Activated CD4-positive, alpha-beta memory T cell treated with anti-CD3 and anti-CD28 coated beads for 36 hours (primary cell): ENCODE data around the gene C2CD4A. TPM values are rescaled to one million over a fixed set of nuclear protein-coding genes. Genes with fewer than 3 reads are reported as not detected.

Source experiments
- CTCF ChIA-PET: fragments of 350-600 bp; sonication (Branson Sonifier 250); formaldehyde crosslinking; loops from one replicate; lab custom pipeline; 2021; ENCODE audit warnings: antibody characterized with exemption, inconsistent platforms; lab: Charles Lee
- POLR2A ChIA-PET: fragments of 350-600 bp; sonication (Branson Sonifier 250); formaldehyde crosslinking; loops from one replicate; lab custom pipeline; 2021; ENCODE audit warnings: antibody characterized with exemption; lab: Charles Lee
- DNase-seq: peaks from one replicate; pipeline ENCODE4 v3.0.0-alpha.2; 2020
- H3K27ac Mint-ChIP-seq: one replicate; pipeline ENCODE4 v1.8.0; 2021; ENCODE audit warnings: mixed read lengths
- H3K27me3 Mint-ChIP-seq: one replicate; pipeline ENCODE4 v1.8.0; 2021; ENCODE audit warnings: mixed read lengths
- H3K36me3 Mint-ChIP-seq: one replicate; pipeline ENCODE4 v1.8.0; 2021; ENCODE audit warnings: mixed read lengths
- H3K4me1 Mint-ChIP-seq: one replicate; pipeline ENCODE4 v1.8.0; 2021; ENCODE audit warnings: low read depth, mixed read lengths
- H3K4me3 Mint-ChIP-seq: one replicate; pipeline ENCODE4 v1.8.0; 2021; ENCODE audit warnings: mild to moderate bottlenecking, mixed read lengths
- H3K9me3 Mint-ChIP-seq: one replicate; pipeline ENCODE4 v1.8.0; 2021; ENCODE audit warnings: mixed read lengths
- intact Hi-C: fragments of 100-400 bp; cut with micrococcal nuclease; formaldehyde crosslinking; loops from one replicate; pipeline ENCODE4 v1.15.1; 2023
- total RNA-seq, 2 experiments: library from RNA; stranded (reverse); gene quantifications; one replicate each; pipeline ENCODE4 v1.2.3, GENCODE V29; 2021

Gene C2CD4A
- total RNA-seq, 2 experiments from 2014 or later = 2.3 to 2.6 TPM

DNA sequence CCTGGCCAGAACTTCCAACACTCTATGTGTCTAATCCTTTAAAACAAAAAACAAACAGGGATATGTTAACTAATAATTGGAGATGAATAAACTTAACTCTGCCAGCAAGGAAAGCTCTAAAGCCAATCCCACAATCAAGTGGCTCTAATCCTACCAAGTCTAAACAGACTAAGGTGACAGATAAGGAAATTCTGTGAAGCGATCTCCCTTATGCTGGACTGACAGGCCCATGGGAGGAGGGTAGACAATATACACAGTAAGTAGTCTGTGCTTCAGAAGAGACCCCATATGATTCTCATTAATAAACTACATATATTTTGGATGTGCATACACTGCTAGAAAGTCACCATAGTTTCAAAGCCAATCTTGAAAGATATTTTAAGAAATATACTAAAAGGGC lies 16.7 kb upstream of the C2CD4A start:
- no peak overlapping the region for H3K4me3 Mint-ChIP-seq
- H3K27ac Mint-ChIP-seq = no peak overlapping the region
- POLR2A ChIA-PET = no interaction called here

DNA sequence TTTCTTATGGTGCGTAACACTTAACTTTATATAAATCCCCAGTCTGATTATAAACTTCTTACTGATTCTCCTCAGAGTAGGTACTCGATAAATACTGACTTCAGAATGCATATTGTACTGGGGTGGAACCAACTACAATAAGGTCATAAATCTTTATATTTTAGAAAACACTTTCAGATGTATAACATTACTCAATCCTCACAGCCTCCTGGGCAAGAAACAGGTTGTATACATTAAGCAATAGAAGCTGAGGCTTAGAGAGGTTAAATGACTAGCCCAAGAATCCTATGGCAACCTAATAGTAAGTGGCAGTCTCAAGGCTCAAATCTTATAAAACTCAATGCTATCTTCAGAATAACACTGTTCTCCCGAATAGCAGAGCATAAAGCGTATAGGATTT lies 15.6 kb upstream of the C2CD4A start:
- H3K9me3 Mint-ChIP-seq = peaks cover 3% of the 10 kb centered on the region
- H3K27me3 Mint-ChIP-seq = no peaks in the 10 kb centered on the region
- no peak overlapping the region for H3K27ac Mint-ChIP-seq
- peaks cover 8% of the 10 kb centered on the region for H3K36me3 Mint-ChIP-seq
- CTCF ChIA-PET = no interaction called here
- no peak for DNase-seq
- H3K4me1 Mint-ChIP-seq = peaks cover 44% of the 10 kb centered on the region
- H3K4me3 Mint-ChIP-seq = no peak overlapping the region
- intact Hi-C loops = no loop called here
- POLR2A ChIA-PET = no interaction called here

More for the DNA sequence above, 16.7 kb upstream of the C2CD4A start:
- no peak for DNase-seq
- intact Hi-C loops = no loop called here
- peaks cover 3% of the 10 kb centered on the region for H3K9me3 Mint-ChIP-seq
- no peaks in the 10 kb centered on the region for H3K27me3 Mint-ChIP-seq
- H3K4me1 Mint-ChIP-seq = peaks cover 49% of the 10 kb centered on the region
- CTCF ChIA-PET = no interaction called here
- peaks cover 7% of the 10 kb centered on the region for H3K36me3 Mint-ChIP-seq

DNA sequence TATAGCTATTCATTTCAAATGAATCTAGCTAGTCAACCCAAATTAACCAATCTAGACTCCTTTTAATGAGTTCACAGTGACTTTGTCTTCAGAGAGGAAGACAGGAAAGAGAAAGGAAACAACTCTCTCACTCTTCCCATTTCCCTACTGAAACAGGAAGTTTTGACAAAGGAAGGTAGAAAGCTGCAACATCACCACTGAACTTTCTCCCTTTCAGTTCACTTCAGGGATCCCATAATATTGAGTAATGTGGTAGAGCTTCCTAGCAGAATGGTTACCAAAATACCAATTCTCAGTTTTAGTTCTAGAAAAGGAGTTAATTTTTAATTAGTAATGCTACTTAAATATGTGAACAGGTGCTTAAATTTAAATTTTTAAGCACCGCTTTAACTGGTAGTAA lies 14.1 kb upstream of the C2CD4A start:
- Mint-ChIP-seq H3K4me1 (peaks cover 36% of the 10 kb centered on the region), H3K27ac (no peak overlapping the region), H3K4me3 (no peak overlapping the region), H3K36me3 (peaks cover 10% of the 10 kb centered on the region), H3K27me3 (no peaks in the 10 kb centered on the region), H3K9me3 (peaks cover 3% of the 10 kb centered on the region)
- ChIA-PET CTCF (interaction anchor here (0.7 kb wide), 1 partner anchor 100 kb away, joined by 3 read pairs; no protein-coding TSS in a partner anchor), POLR2A (no interaction called here)
- intact Hi-C loops = no loop called here
- DNase-seq = no peak

GRCh38 chr15:62053439-62054085 lies 13.2 kb upstream of the C2CD4A start:
- Mint-ChIP-seq H3K27me3 (no peaks in the 10 kb centered on the region), H3K9me3 (peaks cover 3% of the 10 kb centered on the region), H3K4me3 (no peak overlapping the region), H3K4me1 (peaks cover 41% of the 10 kb centered on the region), H3K27ac (no peak overlapping the region), H3K36me3 (peaks cover 13% of the 10 kb centered on the region)
- ChIA-PET CTCF (no interaction called here), POLR2A (no interaction called here)
- intact Hi-C loops = no loop called here
- DNase-seq = no peak

- peaks cover 44% of the 10 kb centered on the region for H3K4me1 Mint-ChIP-seq
- H3K27me3 Mint-ChIP-seq = no peaks in the 10 kb centered on the region
- no peak for DNase-seq
- ChIA-PET CTCF (no interaction called here), POLR2A (no interaction called here)
- H3K9me3 Mint-ChIP-seq = no peaks in the 10 kb centered on the region
- H3K4me3 Mint-ChIP-seq = no peak overlapping the region
- intact Hi-C loops = no loop called here
- no peak overlapping the region for H3K27ac Mint-ChIP-seq
- H3K36me3 Mint-ChIP-seq = peaks cover 9% of the 10 kb centered on the region
These were observed 11.8 kb upstream of the C2CD4A start for GRCh38 chr15:62054979-62055378.

DNA sequence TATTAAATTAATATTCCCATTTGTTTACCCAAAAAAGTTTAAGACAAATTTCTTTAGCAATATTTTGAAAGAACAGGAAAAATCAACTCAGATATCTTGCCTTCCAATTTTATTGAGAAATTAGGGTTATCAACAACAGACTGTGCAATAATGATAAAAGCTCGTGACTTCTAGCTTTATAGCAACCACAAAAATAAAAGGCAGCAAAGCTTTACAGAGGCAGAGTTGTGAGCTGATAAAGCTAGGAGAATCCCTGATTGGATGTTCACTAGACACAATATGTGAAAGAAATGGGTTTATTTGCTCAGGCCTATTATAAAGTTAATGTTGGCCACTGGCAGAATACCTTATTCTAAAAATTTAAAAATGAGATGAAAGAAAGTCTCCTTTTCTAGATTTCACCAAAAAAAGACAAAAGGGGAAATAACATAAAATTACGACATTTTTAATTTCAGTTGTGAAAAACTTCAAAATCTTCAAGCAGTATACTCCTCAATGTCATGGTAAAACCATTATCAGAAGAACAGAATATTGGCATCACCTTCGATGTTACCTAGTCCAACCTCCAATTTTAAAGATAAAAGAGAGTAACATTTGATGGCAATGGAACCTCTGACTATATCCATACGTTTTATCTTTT lies 9.3 kb upstream of the C2CD4A start:
- Mint-ChIP-seq H3K27ac (no peak overlapping the region), H3K27me3 (no peaks in the 10 kb centered on the region), H3K36me3 (peaks cover 7% of the 10 kb centered on the region), H3K4me3 (no peak overlapping the region), H3K4me1 (peaks cover 54% of the 10 kb centered on the region), H3K9me3 (no peaks in the 10 kb centered on the region)
- CTCF ChIA-PET = no interaction called here
- POLR2A ChIA-PET = no interaction called here
- DNase-seq = no peak
- intact Hi-C loops = no loop called here

GRCh38 chr15:62058327-62059028 lies 8.3 kb upstream of the C2CD4A start:
- ChIA-PET CTCF (interaction anchor here (4.8 kb wide), 1 partner anchor 12 kb away, joined by 43 read pairs; no protein-coding TSS in a partner anchor), POLR2A (no interaction called here)
- intact Hi-C loops = no loop called here
- Mint-ChIP-seq H3K27me3 (no peaks in the 10 kb centered on the region), H3K9me3 (no peaks in the 10 kb centered on the region), H3K4me3 (peak overlapping the region; percentile 43), H3K36me3 (peaks cover 7% of the 10 kb centered on the region), H3K4me1 (peaks cover 53% of the 10 kb centered on the region), H3K27ac (no peak overlapping the region)
- DNase-seq = no peak

- CTCF ChIA-PET = interaction anchor here (1.6 to 4.8 kb wide), 2 partner anchors 11 to 62 kb away, joined by 5 to 43 read pairs; no protein-coding TSS in a partner anchor
- H3K27ac Mint-ChIP-seq = peak overlapping the region; percentile 90
- H3K36me3 Mint-ChIP-seq = peaks cover 7% of the 10 kb centered on the region
- POLR2A ChIA-PET = interaction anchor here (1.1 kb wide), 1 partner anchor 94 kb away, joined by 3 read pairs; no protein-coding TSS in a partner anchor
- peaks cover 47% of the 10 kb centered on the region for H3K4me1 Mint-ChIP-seq
- H3K27me3 Mint-ChIP-seq = no peaks in the 10 kb centered on the region
- intact Hi-C loops = no loop called here
- peak overlapping the region; percentile 88 for H3K4me3 Mint-ChIP-seq
- no peak for DNase-seq
- no peaks in the 10 kb centered on the region for H3K9me3 Mint-ChIP-seq
These were observed 7.5 kb upstream of the C2CD4A start for GRCh38 chr15:62059108-62059815.

GRCh38 chr15:62059816-62060112 lies 7.0 kb upstream of the C2CD4A start:
- ChIA-PET POLR2A (interaction anchor here (1.1 to 1.5 kb wide), 4 partner anchors 14 to 122 kb away, joined by 3 to 5 read pairs (median 3); no protein-coding TSS in a partner anchor), CTCF (interaction anchor here (0.6 to 4.8 kb wide), 15 partner anchors 10 to 330 kb away, joined by 3 to 43 read pairs (median 4); no protein-coding TSS in a partner anchor)
- Mint-ChIP-seq H3K27ac (peak overlapping the region; percentile 90), H3K4me1 (peaks cover 42% of the 10 kb centered on the region), H3K9me3 (no peaks in the 10 kb centered on the region), H3K36me3 (peaks cover 7% of the 10 kb centered on the region), H3K27me3 (no peaks in the 10 kb centered on the region), H3K4me3 (peak overlapping the region; percentile 88)
- intact Hi-C loops = loop anchor here (1.0 to 10.0 kb wide), 2 partner anchors 9 to 1935 kb away; no protein-coding TSS in a partner anchor
- peak; percentile 77 for DNase-seq

DNA sequence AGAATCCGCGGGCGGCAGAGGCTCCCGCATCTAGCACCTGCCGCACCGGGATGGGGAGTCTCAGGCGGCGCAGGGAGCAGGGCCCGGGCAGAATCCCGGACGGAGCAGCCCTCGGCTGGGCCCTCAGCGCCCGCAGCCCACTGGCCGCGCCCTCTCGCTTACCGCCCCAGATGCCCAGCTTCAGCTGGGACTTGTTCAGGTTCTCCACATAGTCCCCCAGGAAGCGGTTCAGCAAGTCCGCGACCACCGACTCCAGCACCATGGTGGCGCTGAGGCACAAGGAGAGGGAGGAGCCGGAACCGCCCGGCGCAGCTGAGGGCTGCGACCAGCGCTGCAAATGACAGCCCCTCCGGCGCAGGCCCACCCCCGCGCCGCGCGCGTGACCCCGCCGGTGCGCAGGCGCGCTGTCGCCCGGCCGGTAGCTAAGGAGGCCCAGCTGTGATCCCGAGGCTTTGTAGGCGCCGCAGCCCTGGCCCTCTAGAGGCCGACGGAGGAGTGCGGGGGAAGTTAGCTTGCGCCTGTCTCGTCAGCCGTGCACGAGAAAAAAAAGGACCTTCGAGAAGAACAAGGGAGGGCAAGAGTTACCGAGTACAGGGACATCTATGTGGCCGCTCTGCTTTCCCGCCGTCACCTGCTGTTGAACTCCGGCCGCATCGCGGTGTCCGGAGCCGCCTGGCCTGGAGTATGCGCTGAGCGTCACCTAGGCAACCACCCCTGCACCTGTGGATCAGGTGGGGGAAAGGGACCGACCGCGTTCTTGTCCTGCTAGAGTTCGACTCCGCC lies 6.5 kb upstream of the C2CD4A start, which contains the start of gene VPS13C:
Gene VPS13C, minus strand, starts transcription at position 335 of the 783 bp plus-strand sequence. Its CDS starts 73 bp downstream, at position 262.
- DNase-seq = peak; percentile 95
- Mint-ChIP-seq H3K4me3 (peak within 1 kb of the TSS; percentile 88), H3K27me3 (peaks cover 2% of the 10 kb centered on the region), H3K4me1 (peaks cover 42% of the 10 kb centered on the region), H3K9me3 (no peaks in the 10 kb centered on the region), H3K36me3 (peaks cover 7% of the 10 kb centered on the region), H3K27ac (peak within 1 kb of the TSS; percentile 90)
- ChIA-PET POLR2A (interaction anchor here (0.7 to 1.5 kb wide), 6 partner anchors 9 to 123 kb away, joined by 3 to 5 read pairs (median 3); no protein-coding TSS in a partner anchor), CTCF (interaction anchor here (0.6 to 4.8 kb wide), 22 partner anchors 10 to 330 kb away, joined by 3 to 43 read pairs (median 4); no protein-coding TSS in a partner anchor)
- intact Hi-C loops = loop anchor here (1.0 to 10.0 kb wide), 2 partner anchors 8 to 1936 kb away; no protein-coding TSS in a partner anchor

DNA sequence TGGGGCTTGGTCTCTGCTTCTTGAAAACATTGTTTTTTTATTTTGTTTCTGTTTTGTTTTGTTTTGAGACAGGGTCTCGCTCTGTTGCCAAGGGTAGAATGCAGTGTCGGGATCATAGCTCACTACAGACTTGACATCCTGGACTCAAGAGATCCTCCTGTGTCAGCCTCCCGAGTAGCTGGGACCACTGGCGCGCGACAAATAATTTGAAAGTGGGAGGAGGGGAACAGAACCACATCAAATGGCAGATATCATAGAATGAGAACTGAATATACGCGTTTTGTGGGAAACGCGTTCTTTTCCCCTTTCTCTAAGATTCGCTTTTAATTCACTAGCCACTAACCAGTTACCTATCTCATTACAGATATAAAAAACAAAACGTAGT lies 5.9 kb upstream of the C2CD4A start:
- intact Hi-C loops = loop anchor here (1.0 to 10.0 kb wide), 3 partner anchors 7 to 1936 kb away; no protein-coding TSS in a partner anchor
- Mint-ChIP-seq H3K27me3 (peaks cover 2% of the 10 kb centered on the region), H3K9me3 (no peaks in the 10 kb centered on the region), H3K4me1 (peaks cover 37% of the 10 kb centered on the region), H3K4me3 (peak overlapping the region; percentile 88), H3K36me3 (peaks cover 5% of the 10 kb centered on the region), H3K27ac (peak overlapping the region; percentile 90)
- CTCF ChIA-PET = interaction anchor here (0.9 to 4.8 kb wide), 18 partner anchors 9 to 227 kb away, joined by 3 to 43 read pairs (median 4); no protein-coding TSS in a partner anchor
- DNase-seq = no peak
- POLR2A ChIA-PET = interaction anchor here (0.7 to 1.5 kb wide), 5 partner anchors 8 to 124 kb away, joined by 3 to 5 read pairs (median 3); no protein-coding TSS in a partner anchor
